ENCODE results near the gene PRDM1. TPM values are rescaled to one million over a fixed set of nuclear protein-coding genes. Genes with fewer than 3 reads are reported as not detected.
A peak's percentile ranks its signal among the peaks of the same experiment; 100 is the strongest.

The PRDM1 gene
- total RNA-seq, 2 donors from 2014 or later = 1.3 to 2.6 TPM

DNA sequence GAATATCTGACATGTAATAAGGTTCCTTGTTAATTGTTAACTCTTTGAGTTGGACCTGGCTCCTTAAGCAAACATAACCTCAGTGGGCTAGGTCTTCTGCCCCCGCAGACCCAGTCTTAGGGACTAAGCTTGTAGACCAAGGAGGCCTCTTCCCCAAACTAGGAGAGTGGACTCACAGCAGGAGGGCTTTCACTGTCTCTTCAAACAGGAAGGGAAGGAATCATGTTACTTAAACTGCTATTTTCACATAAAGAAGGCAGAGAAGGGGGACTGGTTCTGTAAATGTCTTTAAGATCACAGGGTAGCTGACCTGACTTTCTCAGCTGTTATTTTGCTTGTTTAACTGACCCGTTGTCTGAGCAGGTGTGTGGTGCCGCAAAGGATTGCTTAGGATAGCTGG, 34.9 kb upstream of the PRDM1 start:
- Histone ChIP-seq H3K4me1 (peaks cover 11% of the 10 kb centered on the region), H3K36me3 (replicated peaks in 1 of 2; ENCODE audit: insufficient read depth in 1 of 2, low read depth in 2 of 2) (no peaks in the 10 kb centered on the region), H3K27ac (no peak overlapping the region), H3K4me3 (no peak overlapping the region), H3K9me3 (no peaks in the 10 kb centered on the region), H3K27me3 (no peaks in the 10 kb centered on the region)
- intact Hi-C loops (cut with DNase I) = no loop called here
- 66 to 82% methylated on average over 3 of the region's 3 CpGs for WGBS, 2 donors
- DNase-seq (no peak), ATAC-seq (no peak)
- no peak for TF ChIP-seq POLR2A (IDR thresholded peaks at IDR 0.05)
- TF ChIP-seq, protein P1, sequence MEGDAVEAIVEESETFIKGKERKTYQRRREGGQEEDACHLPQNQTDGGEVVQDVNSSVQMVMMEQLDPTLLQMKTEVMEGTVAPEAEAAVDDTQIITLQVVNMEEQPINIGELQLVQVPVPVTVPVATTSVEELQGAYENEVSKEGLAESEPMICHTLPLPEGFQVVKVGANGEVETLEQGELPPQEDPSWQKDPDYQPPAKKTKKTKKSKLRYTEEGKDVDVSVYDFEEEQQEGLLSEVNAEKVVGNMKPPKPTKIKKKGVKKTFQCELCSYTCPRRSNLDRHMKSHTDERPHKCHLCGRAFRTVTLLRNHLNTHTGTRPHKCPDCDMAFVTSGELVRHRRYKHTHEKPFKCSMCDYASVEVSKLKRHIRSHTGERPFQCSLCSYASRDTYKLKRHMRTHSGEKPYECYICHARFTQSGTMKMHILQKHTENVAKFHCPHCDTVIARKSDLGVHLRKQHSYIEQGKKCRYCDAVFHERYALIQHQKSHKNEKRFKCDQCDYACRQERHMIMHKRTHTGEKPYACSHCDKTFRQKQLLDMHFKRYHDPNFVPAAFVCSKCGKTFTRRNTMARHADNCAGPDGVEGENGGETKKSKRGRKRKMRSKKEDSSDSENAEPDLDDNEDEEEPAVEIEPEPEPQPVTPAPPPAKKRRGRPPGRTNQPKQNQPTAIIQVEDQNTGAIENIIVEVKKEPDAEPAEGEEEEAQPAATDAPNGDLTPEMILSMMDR (IDR thresholded peaks at IDR 0.05) = no peak

DNA sequence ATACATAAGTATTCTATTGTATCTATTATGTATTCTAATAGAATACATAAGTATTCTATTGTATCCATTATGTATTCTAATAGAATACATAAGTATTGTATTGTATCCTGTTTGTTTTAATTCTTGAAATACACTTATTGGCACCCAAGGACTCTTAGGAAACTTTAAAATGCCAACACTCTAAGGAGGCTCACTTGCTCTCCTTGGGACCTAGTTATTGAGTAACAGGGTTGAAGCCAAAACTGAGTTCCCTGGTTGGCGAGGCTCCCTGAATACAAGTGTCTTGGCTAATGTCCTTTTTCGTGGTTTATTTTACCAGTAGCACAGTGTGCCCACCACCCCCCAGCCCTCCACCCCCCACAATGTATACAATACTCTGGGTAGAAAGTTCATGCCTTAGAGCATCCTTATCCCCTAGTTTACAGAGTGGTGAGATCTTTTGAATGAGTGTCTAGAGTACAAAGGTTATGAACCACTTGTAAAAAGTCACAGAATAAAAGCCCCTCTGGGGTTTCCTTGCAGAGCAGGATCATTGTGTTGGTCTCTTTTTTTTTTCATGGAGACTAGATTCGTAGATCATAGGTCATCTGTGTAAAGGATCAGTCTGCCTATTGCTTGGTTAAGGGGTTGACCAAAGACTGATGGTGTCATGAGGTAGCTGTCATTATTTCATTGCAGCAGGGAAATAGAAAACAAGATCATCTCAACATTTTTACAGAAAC, 32.5 kb upstream of the PRDM1 start:
- intact Hi-C loops (cut with DNase I) = no loop called here
- DNase-seq (peak in 1 of 4 donors; percentile 10), ATAC-seq (no peak)
- TF ChIP-seq, protein P1 (IDR thresholded peaks at IDR 0.05) = no peak
- TF ChIP-seq POLR2A (IDR thresholded peaks at IDR 0.05) = no peak
- WGBS, 2 donors = 32 to 37% methylated on average over 3 of the region's 3 CpGs
- no peak overlapping the region for H3K4me3 ChIP-seq
- no peaks in the 10 kb centered on the region for H3K36me3 ChIP-seq (replicated peaks in 1 of 2; ENCODE audit: insufficient read depth in 1 of 2, low read depth in 2 of 2)
- H3K4me1 ChIP-seq = peaks cover 15% of the 10 kb centered on the region
- no peaks in the 10 kb centered on the region for H3K27me3 ChIP-seq
- no peaks in the 10 kb centered on the region for H3K9me3 ChIP-seq
- no peak overlapping the region for H3K27ac ChIP-seq

DNA sequence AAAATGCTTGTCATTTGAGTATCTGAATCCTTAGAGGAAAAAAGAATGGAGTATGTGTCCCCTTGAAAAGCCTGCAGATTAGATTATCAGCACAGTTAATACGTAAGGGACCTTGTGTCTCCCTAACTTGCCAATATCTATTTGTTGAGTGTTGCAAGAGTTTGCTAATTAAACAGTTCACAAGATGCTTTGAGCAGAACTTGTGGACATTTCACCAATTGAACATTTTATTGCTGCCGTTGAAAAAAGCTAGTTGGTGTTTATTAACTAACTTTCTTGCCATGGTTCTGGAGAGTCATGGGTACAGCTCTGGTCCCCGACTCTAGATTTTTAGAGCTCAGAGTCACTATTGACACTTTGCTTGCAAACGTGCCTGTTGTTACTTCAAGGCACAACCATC, 30.6 kb upstream of the PRDM1 start:
- 28 to 36% methylated on average over 4 of the region's 4 CpGs for WGBS, 2 donors
- Histone ChIP-seq H3K4me3 (no peak overlapping the region), H3K27ac (no peak overlapping the region), H3K36me3 (replicated peaks in 1 of 2; ENCODE audit: insufficient read depth in 1 of 2, low read depth in 2 of 2) (no peaks in the 10 kb centered on the region), H3K4me1 (peaks cover 15% of the 10 kb centered on the region), H3K9me3 (no peaks in the 10 kb centered on the region), H3K27me3 (no peaks in the 10 kb centered on the region)
- no peak for ATAC-seq
- no peak for DNase-seq
- TF ChIP-seq, protein P1 (IDR thresholded peaks at IDR 0.05) = no peak
- no peak for TF ChIP-seq POLR2A (IDR thresholded peaks at IDR 0.05)
- intact Hi-C loops (cut with DNase I) = no loop called here

GRCh38 chr6:106056060-106056745, 29.9 kb upstream of the PRDM1 start:
- H3K9me3 ChIP-seq = no peaks in the 10 kb centered on the region
- H3K27me3 ChIP-seq = no peaks in the 10 kb centered on the region
- peaks cover 15% of the 10 kb centered on the region for H3K4me1 ChIP-seq
- TF ChIP-seq, protein P1 (IDR thresholded peaks at IDR 0.05) = no peak
- TF ChIP-seq POLR2A (IDR thresholded peaks at IDR 0.05) = no peak
- 76 to 89% methylated on average over 5 of the region's 5 CpGs for WGBS, 2 donors
- no peak for ATAC-seq
- H3K4me3 ChIP-seq = no peak overlapping the region
- no peak overlapping the region for H3K27ac ChIP-seq
- no peaks in the 10 kb centered on the region for H3K36me3 ChIP-seq (replicated peaks in 1 of 2; ENCODE audit: insufficient read depth in 1 of 2, low read depth in 2 of 2)
- intact Hi-C loops (cut with DNase I) = no loop called here
- DNase-seq = no peak

All from body of pancreas (tissue), 4 donors.